ENCODE results near the gene FAM25A. TPM values are rescaled to one million over a fixed set of nuclear protein-coding genes. Genes with fewer than 3 reads are reported as not detected.
A peak's percentile ranks its signal among the peaks of the same experiment; 100 is the strongest.
"Not testable (repeated sequence)": the region's sequence is repeated elsewhere in the genome, so short reads cannot be mapped to it uniquely, and the experiment has no call there.

The FAM25A gene
- total RNA-seq (not detected), total RNA-seq (0 reads per million in 29 experiments)
- total RNA-seq (2013): not detected

DNA sequence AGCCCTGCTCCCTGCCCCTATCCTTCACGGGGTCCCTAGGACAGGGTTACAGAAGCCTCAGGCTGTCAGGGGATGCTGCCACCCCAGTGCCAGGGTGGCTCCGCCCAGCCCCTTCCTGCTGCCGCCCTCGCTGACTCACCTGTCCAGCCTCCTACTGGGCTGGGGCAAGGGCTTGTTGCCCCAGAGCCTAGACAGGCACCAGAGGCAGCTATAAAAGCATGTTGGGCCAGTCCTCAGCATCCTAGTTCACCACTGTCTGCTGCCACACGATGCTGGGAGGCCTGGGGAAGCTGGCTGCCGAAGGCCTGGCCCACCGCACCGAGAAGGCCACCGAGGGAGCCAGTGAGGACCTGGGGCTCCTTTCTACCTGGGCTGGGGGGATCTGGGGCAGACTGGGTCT, at the start of gene FAM25A:
TSS of gene FAM25A (plus strand) at position 239 of the 400 bp plus-strand sequence. CDS start at position 270, 31 bp downstream.
- H3K4me1 ChIP-seq (ENCODE audit: control insufficient read depth in 1 of 2, extremely low read depth in 1 of 2, insufficient read depth in 2 of 2, low read length in 2 of 2); H3K27ac Mint-ChIP-seq; H3K9me3 ChIP-seq; H3K4me3 Mint-ChIP-seq; ATAC-seq (replicated peaks in 1 of 4); H3K9me3 Mint-ChIP-seq; H3K27me3 ChIP-seq (replicated peaks in 1 of 2; ENCODE audit: control insufficient read depth in 2 of 2, extremely low read depth in 1 of 2, insufficient read depth in 2 of 2, low read length in 1 of 2); H3K36me3 ChIP-seq (ENCODE audit: control insufficient read depth in 2 of 2, extremely low read depth in 1 of 2, insufficient read depth in 1 of 2, low read length in 1 of 2); DNase-seq; POLR2A ChIA-PET; CTCF ChIA-PET; H3K4me3 ChIP-seq (ENCODE audit: control insufficient read depth in 1 of 2, extremely low read depth in 1 of 2, low read length in 1 of 2); H3K36me3 Mint-ChIP-seq; H3K27me3 Mint-ChIP-seq; H3K27ac ChIP-seq (ENCODE audit: low read length); H3K4me1 Mint-ChIP-seq: not testable (repeated sequence)
- 100% methylated on average over 2 of the region's 9 CpGs for WGBS (ENCODE audit: insufficient coverage)

DNA sequence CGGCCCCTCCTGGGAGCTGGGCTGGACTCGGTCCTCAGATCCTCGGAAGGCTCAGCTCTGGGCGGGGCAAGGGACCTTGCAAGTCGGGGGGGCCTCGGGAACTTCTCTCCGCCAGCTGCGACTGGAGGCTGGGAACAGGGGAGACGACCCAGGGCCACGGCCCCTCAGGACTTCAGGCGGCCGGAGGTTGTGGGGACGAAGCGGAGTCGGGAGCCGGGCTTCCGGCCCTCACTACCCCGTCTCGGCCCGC, 49.2 kb upstream of the FAM25A start:
- Mint-ChIP-seq H3K27me3 (no peaks in the 10 kb centered on the region), H3K4me1 (peaks cover 35 to 51% (median 45%) of the 10 kb centered on the region in 3 donors), H3K9me3 (no peaks in the 10 kb centered on the region), H3K27ac (peak overlapping the region; percentile 78 to 85), H3K4me3 (peak overlapping the region; percentile 77 to 86 (median 80)), H3K36me3 (no peaks in the 10 kb centered on the region)
- DNase-seq: no peak
- H3K27ac ChIP-seq (ENCODE audit: low read length): peak overlapping the region; percentile 93
- no peaks in the 10 kb centered on the region for H3K9me3 ChIP-seq
- 0% methylated on average over 17 of the region's 20 CpGs for WGBS (ENCODE audit: insufficient coverage)
- CTCF ChIA-PET: interaction anchor here in 1 of 2 donors (1.0 kb wide), 1 partner anchor 31 kb away, joined by 3 read pairs; no protein-coding TSS in a partner anchor
- no peaks in the 10 kb centered on the region for H3K36me3 ChIP-seq (ENCODE audit: control insufficient read depth in 2 of 2, extremely low read depth in 1 of 2, insufficient read depth in 1 of 2, low read length in 1 of 2)
- peaks cover 7 to 62% of the 10 kb centered on the region in 2 experiments for H3K4me1 ChIP-seq (ENCODE audit: control insufficient read depth in 1 of 2, extremely low read depth in 1 of 2, insufficient read depth in 2 of 2, low read length in 2 of 2)
- peaks cover 4 to 24% of the 10 kb centered on the region in 2 experiments for H3K27me3 ChIP-seq (replicated peaks in 1 of 2; ENCODE audit: control insufficient read depth in 2 of 2, extremely low read depth in 1 of 2, insufficient read depth in 2 of 2, low read length in 1 of 2)
- peak overlapping the region; percentile 61 to 72 for H3K4me3 ChIP-seq (ENCODE audit: control insufficient read depth in 1 of 2, extremely low read depth in 1 of 2, low read length in 1 of 2)
- ATAC-seq (replicated peaks in 1 of 4): no peak
- POLR2A ChIA-PET: interaction anchor here in 1 of 2 donors (0.6 kb wide), 1 partner anchor 112 kb away, joined by 7 read pairs; no protein-coding TSS in a partner anchor

DNA sequence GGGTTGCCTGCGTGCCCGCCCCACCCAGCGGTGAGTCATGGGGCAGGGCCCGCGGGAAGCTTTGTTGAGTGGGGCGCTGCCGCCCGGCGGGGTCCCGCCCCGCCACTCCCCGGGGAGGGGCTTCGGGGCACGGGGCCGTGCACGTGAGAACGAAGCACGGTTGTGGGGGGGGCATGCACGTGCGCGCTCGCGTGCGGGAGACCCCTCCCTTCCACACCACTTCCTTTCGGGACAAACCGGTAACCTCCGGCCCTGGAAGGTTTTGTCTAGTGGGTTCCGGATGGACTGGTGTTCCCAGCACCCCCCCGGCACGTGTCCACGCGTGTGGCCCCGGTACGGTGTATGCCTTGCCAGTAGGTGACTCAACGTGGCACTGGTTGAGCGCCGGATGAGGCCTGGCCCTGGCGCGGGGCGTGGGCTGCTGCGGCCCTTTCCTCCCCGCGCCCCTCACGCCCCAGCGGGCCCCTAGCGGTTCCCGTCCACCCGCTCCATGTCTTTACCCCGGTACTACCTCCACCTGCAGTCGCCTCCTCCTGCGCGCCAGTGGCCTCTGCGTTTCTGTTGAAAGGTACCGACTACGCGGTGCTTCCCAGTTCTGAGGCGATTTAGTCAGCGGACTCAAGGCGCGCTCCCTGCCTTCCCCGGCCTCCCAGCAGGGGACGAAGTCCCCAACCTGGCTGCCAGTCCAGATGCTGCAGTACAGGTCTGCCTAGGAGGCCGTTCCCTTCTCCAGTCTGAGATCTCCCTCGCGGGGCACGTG, 48.7 kb upstream of the FAM25A start:
- ATAC-seq (replicated peaks in 1 of 4) (peak; percentile 88 to 90 (median 90)), DNase-seq (peak; percentile 78 to 93 (median 87))
- Histone ChIP-seq H3K27ac (ENCODE audit: low read length) (peak overlapping the region; percentile 93), H3K9me3 (no peaks in the 10 kb centered on the region), H3K4me1 (ENCODE audit: control insufficient read depth in 1 of 2, extremely low read depth in 1 of 2, insufficient read depth in 2 of 2, low read length in 2 of 2) (peaks cover 6 to 57% of the 10 kb centered on the region in 2 experiments), H3K4me3 (ENCODE audit: control insufficient read depth in 1 of 2, extremely low read depth in 1 of 2, low read length in 1 of 2) (peak overlapping the region; percentile 61 to 72), H3K27me3 (replicated peaks in 1 of 2; ENCODE audit: control insufficient read depth in 2 of 2, extremely low read depth in 1 of 2, insufficient read depth in 2 of 2, low read length in 1 of 2) (peaks cover 4 to 24% of the 10 kb centered on the region in 2 experiments), H3K36me3 (ENCODE audit: control insufficient read depth in 2 of 2, extremely low read depth in 1 of 2, insufficient read depth in 1 of 2, low read length in 1 of 2) (no peaks in the 10 kb centered on the region)
- Mint-ChIP-seq H3K27ac (peak overlapping the region; percentile 88 to 92), H3K4me1 (peaks cover 30 to 46% (median 40%) of the 10 kb centered on the region in 3 donors), H3K36me3 (no peaks in the 10 kb centered on the region), H3K27me3 (no peaks in the 10 kb centered on the region), H3K4me3 (peak overlapping the region; percentile 77 to 86 (median 83)), H3K9me3 (no peaks in the 10 kb centered on the region)
- POLR2A ChIA-PET: no interaction called here
- WGBS (ENCODE audit: insufficient coverage): 11% methylated on average over 45 of the region's 66 CpGs
- CTCF ChIA-PET: interaction anchor here in 1 of 2 donors (1.0 kb wide), 1 partner anchor 32 kb away, joined by 3 read pairs; no protein-coding TSS in a partner anchor

DNA sequence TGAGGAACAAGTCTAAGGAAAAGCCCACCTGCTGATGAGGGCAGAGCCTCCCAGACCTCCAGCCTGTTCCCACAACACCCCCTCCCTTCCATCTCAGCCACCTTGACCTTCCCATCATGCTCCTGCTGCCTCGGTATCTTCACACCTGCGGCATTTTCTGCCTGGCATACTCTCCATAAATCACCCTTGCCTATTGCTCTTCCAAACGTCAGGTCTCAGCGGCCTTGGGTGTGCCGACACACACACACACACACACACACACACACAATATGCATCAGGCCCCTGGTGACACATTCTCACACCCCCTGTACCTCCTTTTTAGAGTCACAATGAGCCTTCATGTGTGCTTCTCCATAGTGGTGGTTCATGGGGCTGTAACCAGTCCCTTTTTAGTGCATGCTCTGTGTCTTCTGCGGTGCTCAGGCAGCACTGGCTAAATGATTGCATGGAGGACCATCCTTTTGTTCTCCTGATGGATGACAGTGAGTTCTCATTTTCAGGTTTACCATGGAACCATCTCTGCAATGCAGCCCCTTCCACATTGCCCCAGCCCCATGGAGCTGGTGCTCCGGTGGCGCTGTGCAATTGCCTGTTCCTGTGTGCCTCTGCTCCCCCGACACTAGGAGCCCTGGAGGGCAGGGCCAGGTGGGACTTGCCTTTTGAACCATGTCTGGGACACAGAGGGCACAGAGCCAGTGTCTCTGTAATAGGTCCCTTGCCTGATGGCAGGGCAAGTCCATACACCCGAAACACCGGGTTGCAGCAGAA, 47.3 kb upstream of the FAM25A start:
- Mint-ChIP-seq H3K36me3 (no peaks in the 10 kb centered on the region), H3K4me3 (peak overlapping the region in 2 of 3 donors; percentile 41 to 59), H3K4me1 (peaks cover 21 to 35% (median 33%) of the 10 kb centered on the region in 3 donors), H3K9me3 (no peaks in the 10 kb centered on the region), H3K27ac (peak overlapping the region; percentile 74 to 76), H3K27me3 (no peaks in the 10 kb centered on the region)
- H3K9me3 ChIP-seq: no peaks in the 10 kb centered on the region
- ATAC-seq (replicated peaks in 1 of 4) (no peak), DNase-seq (peak in 1 of 35 experiments; percentile 21)
- no peak overlapping the region for H3K4me3 ChIP-seq (ENCODE audit: control insufficient read depth in 1 of 2, extremely low read depth in 1 of 2, low read length in 1 of 2)
- H3K27ac ChIP-seq (ENCODE audit: low read length): no peak overlapping the region
- POLR2A ChIA-PET: no interaction called here
- no peaks in the 10 kb centered on the region for H3K36me3 ChIP-seq (ENCODE audit: control insufficient read depth in 2 of 2, extremely low read depth in 1 of 2, insufficient read depth in 1 of 2, low read length in 1 of 2)
- peaks cover 4 to 24% of the 10 kb centered on the region in 2 experiments for H3K27me3 ChIP-seq (replicated peaks in 1 of 2; ENCODE audit: control insufficient read depth in 2 of 2, extremely low read depth in 1 of 2, insufficient read depth in 2 of 2, low read length in 1 of 2)
- CTCF ChIA-PET: no interaction called here
- peaks cover 5 to 43% of the 10 kb centered on the region in 2 experiments for H3K4me1 ChIP-seq (ENCODE audit: control insufficient read depth in 1 of 2, extremely low read depth in 1 of 2, insufficient read depth in 2 of 2, low read length in 2 of 2)
- WGBS (ENCODE audit: insufficient coverage): 95% methylated on average over 10 of the region's 11 CpGs

DNA sequence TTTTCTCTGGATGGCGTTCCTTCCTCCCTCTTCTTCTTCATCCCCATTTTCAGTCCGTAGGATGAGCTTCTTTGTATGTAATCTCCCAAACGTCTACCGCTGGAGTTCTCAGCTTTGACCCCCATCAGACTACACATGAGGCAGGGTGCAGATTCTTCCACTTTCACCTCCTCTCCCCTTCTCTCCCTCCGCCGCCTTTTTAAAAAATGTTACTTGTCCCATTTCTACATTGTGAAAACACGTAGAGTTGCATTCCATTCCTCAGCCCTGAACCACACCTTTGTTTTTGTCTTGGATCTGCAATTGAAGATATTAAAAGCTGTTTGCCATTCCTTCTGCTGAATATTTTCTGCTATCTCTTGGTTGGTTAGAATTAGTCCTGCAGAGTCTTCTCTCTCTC, 45.6 kb upstream of the FAM25A start:
- no peak overlapping the region for H3K27ac ChIP-seq (ENCODE audit: low read length)
- H3K27me3 ChIP-seq (replicated peaks in 1 of 2; ENCODE audit: control insufficient read depth in 2 of 2, extremely low read depth in 1 of 2, insufficient read depth in 2 of 2, low read length in 1 of 2): peaks cover 0 to 16% of the 10 kb centered on the region in 2 experiments
- Mint-ChIP-seq H3K27me3 (no peaks in the 10 kb centered on the region), H3K36me3 (no peaks in the 10 kb centered on the region), H3K4me3 (no peak overlapping the region), H3K4me1 (peaks cover 21 to 23% (median 22%) of the 10 kb centered on the region in 3 donors), H3K9me3 (no peaks in the 10 kb centered on the region), H3K27ac (peak overlapping the region in 1 of 2 donors; percentile 36)
- ATAC-seq (replicated peaks in 1 of 4) (no peak), DNase-seq (no peak)
- H3K36me3 ChIP-seq (ENCODE audit: control insufficient read depth in 2 of 2, extremely low read depth in 1 of 2, insufficient read depth in 1 of 2, low read length in 1 of 2): no peaks in the 10 kb centered on the region
- POLR2A ChIA-PET: no interaction called here
- peaks cover 5 to 26% of the 10 kb centered on the region in 2 experiments for H3K4me1 ChIP-seq (ENCODE audit: control insufficient read depth in 1 of 2, extremely low read depth in 1 of 2, insufficient read depth in 2 of 2, low read length in 2 of 2)
- H3K9me3 ChIP-seq: no peaks in the 10 kb centered on the region
- no peak overlapping the region for H3K4me3 ChIP-seq (ENCODE audit: control insufficient read depth in 1 of 2, extremely low read depth in 1 of 2, low read length in 1 of 2)
- 100% methylated on average over 1 of the region's 7 CpGs for WGBS (ENCODE audit: insufficient coverage)
- CTCF ChIA-PET: no interaction called here

DNA sequence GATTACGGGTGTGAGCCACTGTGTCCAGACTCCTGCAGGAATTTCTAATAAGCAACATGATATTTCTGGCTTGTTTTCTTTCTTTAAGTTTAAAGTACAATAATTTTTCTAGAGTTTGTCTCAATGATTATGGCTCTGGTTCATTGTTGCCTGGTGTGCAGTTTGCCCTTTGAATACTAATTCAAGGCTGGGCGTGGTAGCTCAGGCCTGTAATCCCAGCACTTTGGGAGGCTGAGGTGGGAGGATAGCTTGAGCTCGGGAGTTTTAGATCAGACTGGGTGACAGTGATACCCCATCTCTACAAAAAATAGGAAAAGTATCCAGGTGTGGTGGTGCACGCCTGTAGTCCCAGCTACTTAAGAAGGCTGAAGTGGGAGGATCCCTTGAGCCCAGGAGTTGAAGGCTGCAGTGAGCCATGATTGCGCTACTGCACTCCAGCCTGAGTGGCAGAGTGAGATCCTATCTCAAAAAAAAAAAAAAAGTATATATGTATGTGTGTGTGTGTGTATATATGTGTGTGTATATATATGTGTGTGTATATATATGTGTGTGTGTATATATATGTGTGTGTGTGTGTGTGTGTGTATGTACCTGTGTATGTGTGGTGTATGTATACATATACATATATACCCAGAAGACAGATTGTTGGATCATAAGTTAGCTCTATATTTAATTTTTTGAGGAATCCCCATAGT, 43.6 kb upstream of the FAM25A start:
- Histone ChIP-seq H3K27me3 (replicated peaks in 1 of 2; ENCODE audit: control insufficient read depth in 2 of 2, extremely low read depth in 1 of 2, insufficient read depth in 2 of 2, low read length in 1 of 2) (peaks cover 0 to 9% of the 10 kb centered on the region in 2 experiments), H3K9me3 (no peaks in the 10 kb centered on the region), H3K36me3 (ENCODE audit: control insufficient read depth in 2 of 2, extremely low read depth in 1 of 2, insufficient read depth in 1 of 2, low read length in 1 of 2) (no peaks in the 10 kb centered on the region), H3K4me3 (ENCODE audit: control insufficient read depth in 1 of 2, extremely low read depth in 1 of 2, low read length in 1 of 2) (no peak overlapping the region), H3K27ac (ENCODE audit: low read length) (no peak overlapping the region), H3K4me1 (ENCODE audit: control insufficient read depth in 1 of 2, extremely low read depth in 1 of 2, insufficient read depth in 2 of 2, low read length in 2 of 2) (peaks cover 0 to 7% of the 10 kb centered on the region in 2 experiments)
- ATAC-seq (replicated peaks in 1 of 4) (no peak), DNase-seq (no peak)
- ChIA-PET POLR2A (no interaction called here), CTCF (interaction anchor here in 1 of 2 donors (0.6 kb wide), 1 partner anchor 229 kb away, joined by 4 read pairs; no protein-coding TSS in a partner anchor)
- 100% methylated on average over 1 of the region's 5 CpGs for WGBS (ENCODE audit: insufficient coverage)
- Mint-ChIP-seq H3K36me3 (no peaks in the 10 kb centered on the region), H3K27me3 (peaks cover 0 to 2% of the 10 kb centered on the region in 2 donors), H3K27ac (no peak overlapping the region), H3K4me1 (peaks cover 9 to 15% (median 9%) of the 10 kb centered on the region in 3 donors), H3K9me3 (no peaks in the 10 kb centered on the region), H3K4me3 (no peak overlapping the region)

Data from T-cell (primary cell).